Right lobe of liver (tissue), 4 donors: ENCODE results near the gene NRBF2.

ENCODE experiments used
- CTCF ChIP-seq, 4 donors: fragments of 200-600 bp in 3 of 4; fragments of 450-650 bp in 1 of 4; IDR thresholded peaks; one replicate each; pipeline versions ENCODE4 v1.5.1 to v1.8.0; 2016 to 2022; ENCODE audit warnings: antibody characterized with exemption in 4 of 4, mild to moderate bottlenecking in 2 of 4
- POLR2A ChIP-seq: fragments of 450-650 bp; IDR thresholded peaks from one replicate; pipeline ENCODE4 v1.6.1; 2017; ENCODE audit warnings: antibody characterized with exemption, mild to moderate bottlenecking
- donor health status: DM: no; HTN: no; CAD: no.
- donor health status: DM: no; HTN: no; CAD: no.
- donor health status: DM: no; HTN: yes; CAD: no.

DNA sequence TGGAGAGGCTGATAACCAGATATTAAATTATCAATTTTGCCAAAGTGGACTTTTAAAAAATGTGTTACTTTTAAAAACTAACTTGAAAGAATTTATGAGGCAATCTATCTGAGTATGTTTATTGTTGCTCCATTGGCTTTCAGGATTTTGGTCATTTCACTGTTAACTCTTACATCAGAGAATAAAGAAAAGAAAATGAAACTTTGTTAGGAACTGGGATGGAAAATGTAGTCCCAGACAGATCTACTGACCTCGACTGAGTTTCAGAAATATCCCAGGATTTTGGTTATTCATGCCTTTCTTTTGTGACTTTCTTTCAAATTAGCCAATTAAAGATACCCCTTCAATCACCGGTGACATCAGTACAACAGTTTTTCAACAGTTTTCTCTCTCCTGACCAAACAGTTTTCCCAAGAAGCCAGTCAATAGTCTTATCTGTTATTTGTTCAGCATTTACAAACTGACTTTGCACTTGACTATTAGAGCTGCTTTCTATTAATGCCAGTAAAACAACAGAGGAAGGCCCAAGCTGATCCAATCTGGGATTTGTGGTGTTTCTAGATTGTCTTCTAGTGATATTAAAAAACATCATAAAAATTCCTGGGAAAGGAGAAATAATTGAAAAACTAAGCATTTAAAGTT, 35.8 kb downstream of the NRBF2 start:
- TF ChIP-seq CTCF (IDR thresholded peaks at IDR 0.05) (no peak), POLR2A (no peak)
